HG03196 (cell line): ENCODE data around the gene STAT1.

Experiments
- ATAC-seq: cut with Tn5 transposase; IDR thresholded peaks from one replicate; pipeline ENCODE4 v1.9.1; 2021; ENCODE audit not compliant: unreplicated experiment

Gene STAT1

GRCh38 chr2:191032588-191033429, 18.8 kb upstream of the STAT1 start:
- no peak for ATAC-seq

- ATAC-seq, result no peak
These were observed 17.3 kb upstream of the STAT1 start for GRCh38 chr2:191031256-191031655.

GRCh38 chr2:191030521-191031154, 16.7 kb upstream of the STAT1 start:
- peak; percentile 86 for ATAC-seq

GRCh38 chr2:191029280-191029950, 15.4 kb upstream of the STAT1 start:
- no peak for ATAC-seq

- ATAC-seq, result no peak
These were observed 12.4 kb upstream of the STAT1 start for GRCh38 chr2:191026377-191026776.

- ATAC-seq, result no peak
These were observed 11.2 kb upstream of the STAT1 start for GRCh38 chr2:191025135-191025534.

- ATAC-seq, result no peak
These were observed 9.3 kb upstream of the STAT1 start for GRCh38 chr2:191023235-191023679.

GRCh38 chr2:191020742-191021381, 6.9 kb upstream of the STAT1 start:
- ATAC-seq, result peak; percentile 17

GRCh38 chr2:191020221-191020741, 6.3 kb upstream of the STAT1 start:
- peak; percentile 72 for ATAC-seq

- no peak for ATAC-seq
These were observed 5.4 kb upstream of the STAT1 start for GRCh38 chr2:191019376-191019775.

GRCh38 chr2:191018643-191019119, 4.7 kb upstream of the STAT1 start:
- ATAC-seq, result no peak

GRCh38 chr2:191018048-191018447, 4.1 kb upstream of the STAT1 start:
- no peak for ATAC-seq

GRCh38 chr2:191015831-191016230, 1.9 kb upstream of the STAT1 start:
- ATAC-seq, result no peak

GRCh38 chr2:191015239-191015638, 1.3 kb upstream of the STAT1 start:
- no peak for ATAC-seq

- ATAC-seq, result no peak
These were observed 666 bp upstream of the STAT1 start for GRCh38 chr2:191014653-191015020.

- ATAC-seq, result no peak
These were observed 364 bp downstream of the STAT1 start for GRCh38 chr2:191013682-191013931.

- no peak for ATAC-seq
These were observed 908 bp downstream of the STAT1 start for GRCh38 chr2:191012845-191013681.

GRCh38 chr2:191012346-191012745, 1.6 kb downstream of the STAT1 start:
- ATAC-seq, result no peak

GRCh38 chr2:191010887-191011885, 2.8 kb downstream of the STAT1 start:
- ATAC-seq, result no peak
